ENCODE measurements around the gene ACADSB.

The ACADSB gene

GRCh38 chr10:123018531-123018930 lies 9.7 kb downstream of the ACADSB start:
- no peak for ATAC-seq
- peaks cover 6% of the 10 kb centered on the region for H3K4me1 Mint-ChIP-seq
- H3K4me3 Mint-ChIP-seq = no peak overlapping the region
- no peaks in the 10 kb centered on the region for H3K27me3 Mint-ChIP-seq
- no peak overlapping the region for H3K27ac Mint-ChIP-seq
- no peak for DNase-seq
- H3K9me3 Mint-ChIP-seq = peaks cover 0 to 6% of the 10 kb centered on the region in 2 donors

GRCh38 chr10:123019264-123019663 lies 10.5 kb downstream of the ACADSB start:
- Mint-ChIP-seq H3K4me1 (peaks cover 9% of the 10 kb centered on the region), H3K9me3 (peaks cover 0 to 6% of the 10 kb centered on the region in 2 donors), H3K27me3 (no peaks in the 10 kb centered on the region), H3K4me3 (no peak overlapping the region), H3K27ac (no peak overlapping the region)
- DNase-seq (no peak), ATAC-seq (no peak)

- Mint-ChIP-seq H3K4me1 (peaks cover 12% of the 10 kb centered on the region), H3K27me3 (no peaks in the 10 kb centered on the region), H3K9me3 (peaks cover 0 to 6% of the 10 kb centered on the region in 2 donors), H3K27ac (no peak overlapping the region), H3K4me3 (no peak overlapping the region)
- DNase-seq (no peak), ATAC-seq (no peak)
Observed at GRCh38 chr10:123019941-123020703, 11.3 kb downstream of the ACADSB start.

DNA sequence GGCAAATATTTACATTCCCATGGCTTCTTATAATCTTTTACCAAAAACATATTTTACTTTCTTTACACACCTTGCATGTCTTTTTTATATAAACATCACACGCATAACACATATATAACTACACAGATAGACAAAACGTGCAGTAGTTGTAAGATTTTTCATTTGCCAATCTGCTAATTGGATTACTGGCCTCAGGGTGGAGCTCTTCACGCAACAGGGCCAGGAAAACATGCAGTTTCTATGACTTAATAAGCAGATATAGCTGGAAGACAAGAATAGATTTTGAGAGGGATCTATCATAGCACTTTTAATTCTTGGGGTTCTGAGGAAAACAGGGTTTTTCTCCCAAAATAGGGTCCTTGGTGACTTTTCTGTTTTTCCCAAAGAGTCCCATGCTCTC lies 12.7 kb downstream of the ACADSB start:
- H3K27ac Mint-ChIP-seq = no peak overlapping the region
- no peaks in the 10 kb centered on the region for H3K27me3 Mint-ChIP-seq
- peaks cover 12% of the 10 kb centered on the region for H3K4me1 Mint-ChIP-seq
- no peak for ATAC-seq
- DNase-seq = no peak
- peaks cover 0 to 6% of the 10 kb centered on the region in 2 donors for H3K9me3 Mint-ChIP-seq
- no peak overlapping the region for H3K4me3 Mint-ChIP-seq

DNA sequence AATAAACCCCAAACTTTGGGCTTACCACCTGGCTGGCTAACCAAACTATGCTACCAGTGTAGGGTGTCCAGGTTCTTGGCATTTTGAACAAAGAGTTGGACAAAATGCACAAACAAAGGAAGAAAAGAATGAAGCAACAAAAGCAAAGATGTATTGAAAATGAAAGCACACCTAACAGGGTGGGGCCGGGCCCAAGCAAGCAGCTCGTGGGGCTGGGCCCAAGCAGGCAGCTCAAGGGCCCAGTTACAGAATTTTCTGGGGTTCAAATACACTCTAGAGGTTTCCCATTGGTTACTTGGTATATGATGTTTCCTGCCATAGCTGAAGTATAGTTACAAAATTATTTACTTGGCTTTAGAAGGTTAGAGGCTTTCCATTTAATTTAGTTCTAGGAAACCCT lies 15.7 kb downstream of the ACADSB start:
- Mint-ChIP-seq H3K4me3 (no peak overlapping the region), H3K27me3 (no peaks in the 10 kb centered on the region), H3K4me1 (peaks cover 12% of the 10 kb centered on the region), H3K27ac (peak overlapping the region in 1 of 2 donors; percentile 72), H3K9me3 (no peaks in the 10 kb centered on the region)
- ATAC-seq (no peak), DNase-seq (no peak)

DNA sequence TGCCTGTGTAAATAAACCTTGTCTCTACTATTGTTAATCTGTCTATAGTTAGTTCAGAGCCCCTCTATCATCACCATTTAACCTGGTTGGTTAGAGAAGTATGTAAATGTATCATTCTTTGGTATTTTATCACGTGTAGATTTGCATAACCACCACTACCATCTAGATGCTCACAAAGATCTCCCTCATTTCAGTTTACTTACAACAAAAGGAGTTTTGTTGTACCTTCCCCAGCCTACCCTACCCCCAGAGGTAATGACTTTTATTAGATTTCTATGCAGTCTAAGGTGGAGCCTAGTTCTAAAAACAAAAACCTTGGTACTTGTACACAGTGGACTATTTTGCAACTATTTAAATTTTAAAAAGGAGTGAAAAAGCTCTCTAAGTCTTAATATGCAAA lies 17.5 kb downstream of the ACADSB start:
- Mint-ChIP-seq H3K27ac (no peak overlapping the region), H3K4me3 (no peak overlapping the region), H3K4me1 (peaks cover 11% of the 10 kb centered on the region), H3K27me3 (no peaks in the 10 kb centered on the region), H3K9me3 (no peaks in the 10 kb centered on the region)
- DNase-seq (no peak), ATAC-seq (no peak)

- Mint-ChIP-seq H3K4me3 (no peak overlapping the region), H3K4me1 (peaks cover 6% of the 10 kb centered on the region)
- ATAC-seq = no peak
Observed at GRCh38 chr10:123027861-123028260, 19.1 kb downstream of the ACADSB start.

DNA sequence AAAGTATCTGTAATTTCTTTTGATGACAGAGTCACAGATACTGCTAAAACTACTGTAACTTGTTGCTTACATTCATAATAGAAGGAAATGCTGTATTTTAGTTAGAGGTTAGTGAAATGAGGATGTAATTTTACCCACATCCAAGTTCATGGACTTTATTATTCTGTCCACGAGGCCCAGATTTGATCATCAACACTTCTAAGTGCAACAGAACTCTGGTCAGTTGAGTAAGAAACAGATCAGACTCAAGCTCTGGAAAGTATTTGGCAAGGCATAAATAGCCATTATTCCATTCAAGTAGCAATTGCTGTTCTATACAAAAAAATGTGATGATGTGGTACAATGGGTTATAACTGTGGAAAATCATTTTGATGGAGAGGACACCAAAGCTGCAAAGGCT lies 22.3 kb downstream of the ACADSB start:
- Mint-ChIP-seq H3K27me3 (no peaks in the 10 kb centered on the region), H3K9me3 (no peaks in the 10 kb centered on the region), H3K4me3 (no peak overlapping the region), H3K27ac (peak overlapping the region in 1 of 2 donors; percentile 48), H3K4me1 (no peaks in the 10 kb centered on the region)
- ATAC-seq (no peak), DNase-seq (no peak)

More at GRCh38 chr10:123027861-123028260, 19.1 kb downstream of the ACADSB start:
- DNase-seq = no peak
- H3K27ac Mint-ChIP-seq = no peak overlapping the region
- no peaks in the 10 kb centered on the region for H3K27me3 Mint-ChIP-seq
- no peaks in the 10 kb centered on the region for H3K9me3 Mint-ChIP-seq

GRCh38 chr10:123034332-123034731 lies 25.5 kb downstream of the ACADSB start:
- H3K27ac Mint-ChIP-seq = no peak overlapping the region
- no peaks in the 10 kb centered on the region for H3K9me3 Mint-ChIP-seq
- H3K4me3 Mint-ChIP-seq = no peak overlapping the region
- DNase-seq (no peak), ATAC-seq (no peak)
- no peaks in the 10 kb centered on the region for H3K27me3 Mint-ChIP-seq
- peaks cover 11% of the 10 kb centered on the region for H3K4me1 Mint-ChIP-seq

DNA sequence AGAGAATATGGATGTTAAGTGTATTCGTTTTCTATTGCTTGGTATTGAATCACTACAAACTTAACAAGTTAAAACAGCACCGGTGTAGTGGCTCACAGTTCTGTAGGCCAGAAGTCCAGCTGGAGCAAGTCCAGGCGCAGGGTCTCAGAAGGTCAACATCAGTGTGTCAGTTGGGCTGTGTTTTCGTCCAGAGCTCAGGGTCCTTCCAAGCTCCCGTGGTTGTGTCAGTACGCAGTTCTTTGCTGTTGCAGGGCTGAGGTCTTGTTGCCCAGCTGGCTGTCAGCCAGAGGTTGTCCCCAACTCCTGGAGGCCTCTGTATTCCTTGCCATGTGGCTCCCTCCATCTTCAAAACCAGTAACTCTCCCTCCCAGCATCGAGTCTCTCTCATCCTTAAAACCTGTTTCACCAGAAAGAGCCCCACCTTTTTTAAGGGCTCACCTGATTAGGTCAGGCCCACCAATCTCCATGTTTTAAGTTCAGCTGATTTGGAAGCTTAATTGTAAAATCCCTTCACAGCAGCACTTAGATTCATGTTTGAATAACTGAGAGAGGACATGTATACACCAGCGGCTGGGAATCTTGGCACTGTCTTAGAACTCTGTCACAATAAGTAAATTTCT lies 26.8 kb downstream of the ACADSB start:
- H3K27ac Mint-ChIP-seq = no peak overlapping the region
- H3K4me3 Mint-ChIP-seq = no peak overlapping the region
- peaks cover 14% of the 10 kb centered on the region for H3K4me1 Mint-ChIP-seq
- H3K27me3 Mint-ChIP-seq = no peaks in the 10 kb centered on the region
- no peaks in the 10 kb centered on the region for H3K9me3 Mint-ChIP-seq
- DNase-seq (no peak), ATAC-seq (no peak)

GRCh38 chr10:123038782-123039631 lies 30.2 kb downstream of the ACADSB start:
- no peaks in the 10 kb centered on the region for H3K27me3 Mint-ChIP-seq
- DNase-seq (no peak), ATAC-seq (no peak)
- H3K4me1 Mint-ChIP-seq = peaks cover 14% of the 10 kb centered on the region
- no peak overlapping the region for H3K4me3 Mint-ChIP-seq
- peak overlapping the region in 1 of 2 donors; percentile 91 for H3K27ac Mint-ChIP-seq
- no peaks in the 10 kb centered on the region for H3K9me3 Mint-ChIP-seq

- no peak overlapping the region for H3K4me3 Mint-ChIP-seq
- H3K27me3 Mint-ChIP-seq = no peaks in the 10 kb centered on the region
- no peak for ATAC-seq
- H3K4me1 Mint-ChIP-seq = peaks cover 14% of the 10 kb centered on the region
- H3K27ac Mint-ChIP-seq = peak overlapping the region in 1 of 2 donors; percentile 91
- no peaks in the 10 kb centered on the region for H3K9me3 Mint-ChIP-seq
- no peak for DNase-seq
Observed at GRCh38 chr10:123039632-123039930, 30.8 kb downstream of the ACADSB start.

DNA sequence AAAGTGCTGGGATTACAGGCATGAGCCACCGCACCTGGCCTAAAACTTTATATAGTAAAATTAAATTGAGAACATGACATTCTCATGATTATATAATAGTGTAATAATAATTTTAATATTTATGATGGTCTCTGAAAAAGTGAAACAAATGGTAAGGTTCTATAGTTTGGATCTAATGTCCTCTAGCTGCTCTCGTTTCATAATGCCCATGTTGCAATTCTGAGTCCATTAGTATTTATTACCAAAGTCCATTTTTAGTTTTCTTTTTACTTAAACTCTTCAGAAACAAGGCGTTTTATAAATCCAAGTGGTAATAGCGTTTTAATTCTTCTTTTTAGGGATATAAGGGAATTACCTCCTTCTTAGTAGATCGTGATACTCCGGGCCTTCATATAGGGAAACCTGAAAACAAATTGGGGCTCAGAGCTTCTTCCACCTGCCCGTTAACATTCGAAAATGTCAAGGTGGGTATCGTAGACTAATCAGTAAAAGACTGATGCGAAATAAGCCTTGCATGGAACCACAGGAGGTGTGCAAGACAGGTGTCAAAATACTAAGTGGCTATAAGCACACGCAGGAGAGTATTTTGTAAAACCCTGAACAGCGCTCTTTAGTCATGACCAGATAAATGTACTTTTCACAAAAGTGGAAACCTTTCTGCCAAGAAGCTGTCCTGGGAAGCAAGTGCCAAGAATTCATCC lies 34.1 kb downstream of the ACADSB start:
- no peak for ATAC-seq
- Mint-ChIP-seq H3K4me3 (no peak overlapping the region), H3K4me1 (peaks cover 10% of the 10 kb centered on the region), H3K27ac (no peak overlapping the region), H3K27me3 (no peaks in the 10 kb centered on the region), H3K9me3 (no peaks in the 10 kb centered on the region)
- no peak for DNase-seq

DNA sequence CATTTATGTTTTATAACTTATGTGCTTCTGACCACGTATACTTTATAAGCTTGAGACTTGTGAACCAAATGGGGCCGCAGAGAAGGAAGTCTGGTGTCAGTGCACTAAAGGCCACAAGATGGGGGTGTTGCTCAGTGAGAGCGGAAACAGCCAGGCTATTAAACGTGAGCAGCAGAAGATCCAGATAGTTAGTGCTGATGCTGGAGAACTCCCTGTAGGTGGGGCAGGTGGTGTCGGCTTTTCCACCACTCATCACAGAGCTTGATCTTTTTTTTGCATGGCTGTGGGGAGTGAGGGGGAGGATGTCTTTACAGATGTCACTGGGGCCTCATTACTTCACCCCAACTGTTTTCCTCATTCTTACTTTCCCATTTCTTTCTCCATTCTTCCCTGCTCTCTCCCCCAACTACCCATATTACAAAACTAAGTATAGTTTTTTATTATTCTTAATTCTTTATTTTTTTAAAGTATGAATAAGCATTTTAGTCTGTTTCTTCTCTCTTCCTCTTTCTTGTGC lies 34.7 kb downstream of the ACADSB start:
- ATAC-seq = peak; percentile 71
- no peaks in the 10 kb centered on the region for H3K27me3 Mint-ChIP-seq
- H3K27ac Mint-ChIP-seq = peak overlapping the region in 1 of 2 donors; percentile 68
- H3K9me3 Mint-ChIP-seq = no peaks in the 10 kb centered on the region
- peaks cover 10% of the 10 kb centered on the region for H3K4me1 Mint-ChIP-seq
- DNase-seq = peak; percentile 23 to 33
- no peak overlapping the region for H3K4me3 Mint-ChIP-seq

GRCh38 chr10:123044391-123044790 lies 35.6 kb downstream of the ACADSB start:
- DNase-seq = no peak

More at GRCh38 chr10:123044391-123044790, 35.6 kb downstream of the ACADSB start:
- Mint-ChIP-seq H3K27ac (no peak overlapping the region), H3K4me1 (peaks cover 2% of the 10 kb centered on the region), H3K9me3 (no peaks in the 10 kb centered on the region), H3K27me3 (no peaks in the 10 kb centered on the region), H3K4me3 (no peak overlapping the region)
- ATAC-seq = no peak
